HG03060 (cell line): Measurements from ENCODE around the gene DHRSX.
"Not testable (repeated sequence)": the region's sequence is repeated elsewhere in the genome, so short reads cannot be mapped to it uniquely, and the experiment has no call there.

Source experiments
- ATAC-seq: cut with Tn5 transposase; IDR thresholded peaks from one replicate; pipeline ENCODE4 v1.9.1; 2021; ENCODE audit warnings: low read depth, moderate number of reproducible peaks; ENCODE audit not compliant: unreplicated experiment

DHRSX gene

DNA sequence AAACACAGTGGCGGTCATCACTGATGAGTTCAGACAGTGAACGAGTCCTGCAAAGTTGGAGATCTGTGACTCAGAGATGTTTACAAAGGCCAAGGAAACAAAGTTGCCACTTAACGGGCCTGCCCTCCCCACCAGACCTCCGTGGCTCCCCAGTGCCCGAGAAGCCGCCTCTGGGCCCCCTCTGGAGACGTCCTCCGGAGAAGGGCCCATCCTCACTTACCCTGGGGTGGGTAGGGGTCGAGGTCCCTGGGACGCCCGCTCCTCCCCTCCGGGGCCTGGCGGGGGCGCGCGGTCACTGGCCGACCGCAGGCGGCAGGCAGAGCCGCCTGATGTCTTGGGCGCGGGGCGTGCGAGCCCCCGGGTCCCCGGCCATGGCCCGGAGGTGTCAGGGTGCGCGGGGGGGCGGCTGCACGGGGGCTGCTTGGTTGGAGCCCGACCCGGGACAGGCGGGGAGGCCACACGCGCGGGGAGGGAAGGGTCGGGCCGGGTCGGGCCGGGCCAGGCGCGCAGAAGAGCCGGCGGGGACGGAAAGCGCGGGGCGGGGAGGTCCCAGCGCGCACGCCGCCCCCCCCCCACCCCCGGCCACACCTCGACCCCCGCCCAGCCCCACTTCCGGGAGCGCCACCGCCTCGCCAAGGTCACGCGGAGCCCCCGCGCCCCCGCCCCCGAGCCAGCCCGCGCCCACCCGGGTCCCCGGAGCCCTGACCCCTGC is 529 bp downstream of the DHRSX start:
- ATAC-seq, result no peak

DNA sequence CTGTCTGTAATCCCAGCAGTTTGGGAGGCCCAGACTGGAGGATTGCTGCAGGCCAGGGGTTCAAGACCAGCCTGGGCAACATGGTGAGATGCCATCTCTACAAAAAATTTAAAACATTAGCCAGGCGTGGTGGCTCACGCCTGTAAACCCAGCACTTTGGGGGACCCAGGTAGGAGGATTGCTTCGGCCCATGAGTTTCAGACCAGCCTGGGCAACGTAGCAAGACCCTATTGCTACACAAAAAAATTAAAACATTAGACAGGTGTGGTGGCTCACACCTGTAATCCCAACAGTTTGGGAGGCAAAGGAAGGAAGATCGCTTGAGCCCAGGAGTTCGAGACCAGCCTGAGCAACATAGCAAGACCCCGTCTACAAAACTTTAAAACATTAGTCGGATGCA is 1.3 kb downstream of the DHRSX start:
- ATAC-seq, result no peak

DNA sequence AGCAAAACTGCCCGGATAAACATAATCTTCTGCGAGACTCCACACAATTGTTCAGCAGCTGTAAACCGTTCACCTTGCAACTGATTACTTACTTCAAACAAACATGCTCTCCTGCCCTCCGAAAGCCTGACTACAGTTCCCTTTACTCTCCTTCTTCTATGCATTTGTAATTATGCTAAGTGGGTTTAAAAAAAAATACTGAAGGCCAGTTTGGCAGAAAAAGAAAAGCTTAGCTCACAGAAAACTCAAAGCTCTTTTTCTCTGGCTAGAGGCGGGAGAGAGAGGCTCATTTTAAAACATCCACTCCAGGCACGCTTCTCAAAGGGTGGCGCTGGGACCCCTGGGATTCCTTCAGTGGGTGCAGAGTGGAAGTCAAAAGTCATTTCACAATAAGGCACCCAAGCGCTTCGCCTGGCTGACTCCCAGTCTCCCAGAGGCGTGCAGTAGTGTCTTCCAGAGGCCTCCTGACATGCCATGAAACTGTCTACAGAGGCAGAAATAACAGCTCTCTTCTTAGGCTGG is 1.9 kb downstream of the DHRSX start:
- ATAC-seq, result no peak

DNA sequence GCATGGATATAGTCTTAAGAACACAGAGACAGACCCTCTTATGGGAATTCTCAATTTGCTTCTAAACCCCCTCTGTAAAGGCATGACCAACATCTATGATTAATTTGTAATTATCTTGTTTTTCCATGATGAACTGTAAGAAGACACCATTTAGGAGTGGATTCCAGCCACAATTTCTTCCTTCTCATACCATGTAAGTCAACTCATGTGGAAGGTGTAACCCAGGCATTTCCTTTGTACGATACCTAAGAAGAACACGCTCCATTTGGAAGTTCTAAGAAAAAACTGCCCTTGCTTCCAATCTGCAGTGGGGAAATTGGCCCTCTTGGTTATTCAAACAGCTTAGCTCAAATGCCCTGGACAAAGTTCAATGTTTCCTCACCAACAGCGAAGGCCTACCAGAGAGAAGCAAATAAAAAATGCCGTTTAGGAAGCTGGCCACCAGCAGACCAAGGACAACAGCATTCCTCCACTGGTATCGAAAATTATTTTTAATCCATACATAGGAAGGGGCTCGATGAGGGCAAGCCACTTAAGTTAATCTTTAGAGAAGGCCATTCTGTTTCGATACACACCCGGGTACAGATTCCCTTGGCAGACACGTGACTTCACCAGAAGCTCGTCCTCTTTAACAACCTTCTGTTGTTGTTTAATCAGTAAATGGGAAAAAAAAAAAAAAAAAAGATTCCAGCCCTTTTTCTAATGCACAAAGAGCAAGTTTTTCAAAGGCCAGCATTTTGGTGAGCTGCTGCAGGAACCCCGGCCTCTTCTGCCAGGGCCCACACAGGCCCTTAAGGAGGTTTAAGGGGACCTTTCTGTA is 2.6 kb downstream of the DHRSX start:
- no peak for ATAC-seq

- ATAC-seq, result no peak
Measured at GRCh38 chrX:2495595-2495994, 5.2 kb downstream of the DHRSX start.

DNA sequence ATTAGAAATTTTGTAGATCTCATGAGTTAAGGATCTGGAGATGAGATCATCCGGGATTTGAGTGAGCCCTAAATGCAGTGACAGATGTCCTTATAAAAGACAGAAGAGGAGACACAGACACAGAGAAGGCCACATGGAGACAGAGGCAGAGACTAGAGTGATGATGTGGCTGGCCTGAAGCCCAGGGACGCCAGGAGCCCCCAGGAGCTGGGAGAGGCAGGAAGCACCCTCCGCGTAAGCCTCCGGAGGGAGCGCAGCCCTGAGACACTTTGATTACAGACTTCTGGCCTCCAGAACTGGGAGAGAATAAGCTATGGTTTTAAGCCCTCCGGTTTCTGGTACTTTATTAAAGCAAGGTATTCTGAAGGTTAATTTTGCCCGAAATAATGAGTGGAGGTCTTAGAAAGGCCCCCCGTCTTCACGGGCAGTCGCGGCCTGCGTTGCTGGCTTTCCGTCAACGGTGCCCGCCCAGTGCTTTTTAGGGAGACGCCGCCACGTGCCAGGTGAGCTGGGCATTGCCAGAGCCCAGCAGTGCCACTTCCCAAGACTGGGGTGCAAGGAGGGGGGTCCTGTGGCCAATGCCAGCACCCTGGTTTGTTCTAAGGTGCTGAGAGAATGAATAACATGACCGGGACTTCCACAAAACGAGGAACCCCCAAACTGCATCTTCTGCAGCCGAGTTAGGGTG is 8.1 kb downstream of the DHRSX start:
- no peak for ATAC-seq

DNA sequence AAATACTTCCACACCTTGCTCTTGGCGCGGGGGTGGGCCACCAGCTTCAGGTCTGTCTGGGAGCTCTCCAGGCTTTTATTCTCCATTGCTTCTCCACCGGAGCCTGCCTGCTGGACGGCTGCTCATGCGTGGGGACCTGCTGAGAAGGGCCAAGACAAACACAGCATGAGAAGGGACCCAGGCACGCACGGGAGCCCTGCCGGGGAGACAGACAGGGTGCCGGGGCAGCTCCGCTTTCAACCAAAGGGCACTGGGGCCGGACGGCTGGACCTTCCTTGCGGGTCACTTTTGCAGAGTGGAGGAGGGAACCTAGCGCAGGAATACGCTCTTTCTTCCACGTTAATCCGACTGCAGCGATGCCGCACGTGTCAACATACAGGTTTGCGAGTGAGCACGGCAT is 10.1 kb downstream of the DHRSX start:
- no peak for ATAC-seq

- no peak for ATAC-seq
Measured at GRCh38 chrX:2489446-2490445, 11.0 kb downstream of the DHRSX start.

- ATAC-seq, result no peak
Measured at GRCh38 chrX:2488621-2489285, 12.0 kb downstream of the DHRSX start.

- ATAC-seq, result no peak
Measured at GRCh38 chrX:2487366-2487765, 13.4 kb downstream of the DHRSX start.

DNA sequence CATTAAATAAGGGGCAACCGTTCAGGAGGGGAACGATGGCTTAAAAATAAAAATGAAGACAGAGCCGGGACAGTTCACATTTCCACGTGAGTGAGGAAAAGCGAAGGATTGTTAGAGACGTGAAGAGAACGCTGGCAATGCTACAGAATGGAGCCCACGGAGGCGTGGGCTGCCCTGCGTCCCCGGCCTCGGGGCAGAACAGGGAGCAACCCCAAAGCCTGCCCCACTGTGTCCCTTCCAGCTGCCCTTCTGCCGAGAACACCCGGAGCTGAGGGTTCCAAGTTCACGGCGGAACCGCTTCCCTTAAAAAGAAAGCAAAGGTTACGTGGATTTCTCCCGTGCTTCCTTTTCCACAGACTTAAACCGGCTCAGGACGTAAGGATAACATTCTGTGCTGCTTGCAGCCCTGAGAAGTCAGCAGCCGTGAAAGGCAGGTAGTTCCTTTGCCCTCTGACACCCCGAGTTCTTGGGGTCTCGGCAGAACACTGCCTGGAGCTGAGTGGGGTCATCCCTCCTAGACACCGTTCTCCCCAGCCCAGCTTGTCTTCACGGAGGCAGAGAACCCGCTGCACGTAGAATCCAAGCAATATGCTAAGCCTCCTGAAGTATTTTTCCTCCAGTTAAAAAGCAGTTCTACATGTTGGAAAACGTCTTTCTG is 14.2 kb downstream of the DHRSX start:
- no peak for ATAC-seq

DNA sequence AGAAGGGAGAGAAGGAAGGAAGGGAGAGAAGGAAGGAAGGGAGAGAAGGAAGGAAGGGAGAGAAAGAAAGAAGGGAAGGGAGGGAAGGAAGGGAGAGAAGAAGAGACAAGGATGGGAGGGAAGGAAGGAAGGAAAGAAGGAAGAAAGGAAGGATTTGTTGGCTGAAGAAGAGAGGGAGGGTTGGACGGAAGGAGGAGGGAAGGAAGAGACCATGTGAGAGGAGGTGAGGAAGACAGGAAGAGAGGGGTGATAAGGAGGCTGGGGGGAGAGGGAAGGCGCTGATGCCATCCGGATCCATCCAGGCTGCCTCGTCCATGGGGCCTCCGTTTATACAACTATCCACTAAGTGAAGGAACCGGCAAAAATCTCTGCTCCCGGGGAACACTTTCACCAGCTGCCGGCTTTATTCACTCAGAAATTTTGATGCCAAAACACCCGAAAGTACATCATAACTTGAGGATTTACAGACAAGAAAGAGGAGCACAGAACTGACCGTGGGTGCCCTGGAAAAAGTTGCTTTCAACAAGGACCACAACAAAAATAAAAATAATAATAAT is 14.9 kb downstream of the DHRSX start:
- ATAC-seq, result no peak

DNA sequence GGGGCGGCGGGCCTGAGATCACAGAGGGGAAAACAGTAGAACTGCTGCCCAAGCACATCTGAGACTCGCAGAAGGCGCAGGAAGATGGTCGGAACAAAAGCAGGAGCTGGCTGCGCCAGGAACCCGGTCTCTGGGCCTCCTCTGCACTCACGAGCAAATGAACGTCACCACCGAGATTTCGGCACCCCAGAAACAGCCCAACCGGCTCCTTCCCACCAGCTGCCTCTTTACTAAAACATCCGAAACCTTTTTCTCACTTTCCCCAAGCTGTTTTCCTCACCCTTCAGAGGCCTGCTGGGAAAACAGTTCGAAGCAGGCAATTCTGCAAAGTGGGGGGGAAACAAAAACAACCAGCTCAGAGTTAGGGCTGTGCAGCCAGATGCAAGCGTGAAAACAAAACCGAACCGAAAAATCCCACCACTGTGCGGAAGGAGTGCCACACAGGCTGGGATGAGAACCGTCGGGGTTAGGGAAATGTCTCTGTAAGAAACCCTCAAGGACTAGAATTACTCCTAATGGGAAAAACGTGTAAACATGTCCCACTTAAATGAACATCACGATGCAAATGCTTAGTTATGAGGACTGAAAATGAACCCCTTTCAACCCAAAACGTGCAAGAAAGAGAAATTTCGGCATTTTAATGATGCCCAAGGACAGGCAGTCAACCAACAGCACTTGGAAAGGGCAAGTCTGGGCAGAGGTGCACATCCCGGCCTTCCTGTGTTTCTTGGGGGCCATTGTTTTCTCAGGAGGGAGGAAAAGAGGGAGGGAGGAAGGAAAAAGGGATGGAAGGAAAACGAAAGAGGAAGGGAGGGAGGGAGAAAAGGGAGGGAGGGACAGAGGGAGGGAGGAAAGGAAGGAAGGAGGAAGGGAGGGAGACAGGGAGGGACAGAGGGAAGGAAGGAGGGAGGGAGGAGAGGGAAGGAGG is 15.8 kb downstream of the DHRSX start:
- no peak for ATAC-seq

GRCh38 chrX:2484256-2484655 is 16.5 kb downstream of the DHRSX start:
- no peak for ATAC-seq

GRCh38 chrX:2483398-2484060 is 17.2 kb downstream of the DHRSX start:
- ATAC-seq, result no peak

DNA sequence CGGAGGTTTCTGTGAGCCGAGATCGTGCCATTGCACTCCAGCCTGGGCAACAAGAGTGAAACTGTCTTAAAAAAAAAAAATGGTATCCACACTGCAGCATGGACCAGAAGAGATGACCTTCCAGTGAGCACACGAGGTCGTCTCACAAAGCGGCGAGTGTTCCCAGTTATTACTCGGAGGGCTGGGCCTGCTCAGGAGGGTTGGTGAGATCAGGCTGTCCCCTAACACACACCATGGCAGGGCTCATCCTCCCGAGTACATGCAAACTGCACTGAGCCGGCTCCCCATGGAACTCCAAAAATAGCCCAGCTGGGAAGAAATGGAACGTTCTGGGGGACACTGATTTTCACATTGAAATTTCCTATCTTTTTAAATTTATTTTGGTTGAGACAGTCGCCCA is 19.2 kb downstream of the DHRSX start:
- not testable (repeated sequence) for ATAC-seq

DNA sequence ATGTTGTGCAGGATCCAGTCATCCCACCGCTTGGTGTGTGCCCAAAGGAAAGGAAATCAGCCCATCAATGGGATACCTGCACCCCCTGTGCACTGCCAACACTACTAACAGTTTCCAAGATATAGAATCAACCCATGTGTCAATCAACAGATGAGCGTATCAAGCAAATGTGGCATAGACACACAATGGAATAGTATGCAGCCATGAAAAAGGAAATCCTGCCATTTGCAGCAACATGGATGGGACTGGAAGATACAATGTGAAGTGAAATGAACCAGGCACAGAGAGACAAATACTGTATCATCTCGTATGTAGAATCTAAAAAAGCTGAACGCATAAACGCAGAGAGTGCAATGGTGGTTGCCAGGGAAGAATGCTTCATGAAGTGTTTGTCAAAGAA is 20.8 kb downstream of the DHRSX start:
- not testable (repeated sequence) for ATAC-seq
